ENCODE measurements around the gene ARHGAP11A.

DNA sequence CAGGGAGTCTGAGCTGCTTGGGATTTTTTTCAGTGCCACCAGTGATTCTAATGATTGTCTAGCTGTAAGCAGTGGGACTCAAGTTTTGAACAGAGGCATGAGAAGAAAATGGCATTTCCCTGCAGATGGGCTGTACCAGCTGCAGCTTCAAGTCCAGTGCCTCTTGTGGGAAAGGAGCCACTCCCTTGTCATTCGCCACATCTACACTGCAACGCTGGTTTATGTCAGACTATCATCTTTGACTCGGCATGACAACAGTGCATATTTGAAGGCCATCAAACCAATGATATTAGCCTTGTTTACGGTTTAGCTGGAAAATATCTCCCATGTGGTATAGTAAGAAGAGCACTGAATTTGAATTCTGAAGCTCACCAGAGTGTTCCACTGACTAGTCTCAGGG, 48.4 kb downstream of the ARHGAP11A start:
- TF ChIP-seq, protein P1, sequence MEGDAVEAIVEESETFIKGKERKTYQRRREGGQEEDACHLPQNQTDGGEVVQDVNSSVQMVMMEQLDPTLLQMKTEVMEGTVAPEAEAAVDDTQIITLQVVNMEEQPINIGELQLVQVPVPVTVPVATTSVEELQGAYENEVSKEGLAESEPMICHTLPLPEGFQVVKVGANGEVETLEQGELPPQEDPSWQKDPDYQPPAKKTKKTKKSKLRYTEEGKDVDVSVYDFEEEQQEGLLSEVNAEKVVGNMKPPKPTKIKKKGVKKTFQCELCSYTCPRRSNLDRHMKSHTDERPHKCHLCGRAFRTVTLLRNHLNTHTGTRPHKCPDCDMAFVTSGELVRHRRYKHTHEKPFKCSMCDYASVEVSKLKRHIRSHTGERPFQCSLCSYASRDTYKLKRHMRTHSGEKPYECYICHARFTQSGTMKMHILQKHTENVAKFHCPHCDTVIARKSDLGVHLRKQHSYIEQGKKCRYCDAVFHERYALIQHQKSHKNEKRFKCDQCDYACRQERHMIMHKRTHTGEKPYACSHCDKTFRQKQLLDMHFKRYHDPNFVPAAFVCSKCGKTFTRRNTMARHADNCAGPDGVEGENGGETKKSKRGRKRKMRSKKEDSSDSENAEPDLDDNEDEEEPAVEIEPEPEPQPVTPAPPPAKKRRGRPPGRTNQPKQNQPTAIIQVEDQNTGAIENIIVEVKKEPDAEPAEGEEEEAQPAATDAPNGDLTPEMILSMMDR (optimal IDR thresholded peaks at IDR 0.05 in 1 of 3, IDR thresholded peaks at IDR 0.05 in 1 of 3, conservative IDR thresholded peaks at IDR 0.05 in 1 of 3; ENCODE audit: extremely low read depth in 1 of 3, insufficient read depth in 2 of 3, low read length in 3 of 3), result no peak
- TF ChIP-seq EZH2 (IDR thresholded peaks at IDR 0.05; ENCODE audit: low read length), result no peak

Measured in keratinocyte (primary cell).